HepG2 (cell line): ENCODE results near the gene SPP1. TPM values are rescaled to one million over a fixed set of nuclear protein-coding genes. Genes with fewer than 3 reads are reported as not detected.

ENCODE experiments used
- CBFB ChIP-seq: sonication (generic); formaldehyde crosslinking; IDR thresholded peaks from 2 replicates; pipeline ENCODE4 v1.4.0; 2020; ENCODE audit warnings: missing genetic modification reagents
- FOSL2 ChIP-seq: sonication (generic); formaldehyde crosslinking; IDR thresholded peaks from 2 replicates; pipeline ENCODE4 v1.4.0; 2020; ENCODE audit warnings: missing genetic modification reagents
- FOXO4 ChIP-seq: sonication (generic); formaldehyde crosslinking; conservative IDR thresholded peaks from 2 replicates; pipeline ENCODE4 v1.8.1; 2023; ENCODE audit warnings: missing genetic modification reagents
- IKZF5 ChIP-seq: IDR thresholded peaks from 2 replicates; pipeline ENCODE4 v1.6.1; 2018; ENCODE audit warnings: missing genetic modification reagents, mild to moderate bottlenecking, missing compliant biosample characterization
- KDM4B ChIP-seq: sonication (generic); formaldehyde crosslinking; IDR thresholded peaks from 2 replicates; pipeline ENCODE4 v1.4.0; 2020; ENCODE audit warnings: missing genetic modification reagents
- KDM5B ChIP-seq: sonication (generic); formaldehyde crosslinking; IDR thresholded peaks from 2 replicates; pipeline ENCODE4 v1.4.0; 2020; ENCODE audit warnings: missing genetic modification reagents, mild to moderate bottlenecking, borderline replicate concordance
- MAFF ChIP-seq: IDR thresholded peaks from 2 replicates; pipeline ENCODE4 v1.6.1; 2011; ENCODE audit warnings: low read depth, low read length, improper control_type of control experiment
- MAFK ChIP-seq, 2 experiments: IDR thresholded peaks in 1 of 2; conservative IDR thresholded peaks in 1 of 2; 2 replicates each; pipeline ENCODE4 v1.6.1; 2011; ENCODE audit warnings: improper control_type of control experiment in 2 of 2, low read length in 2 of 2
- NFKBIZ ChIP-seq: IDR thresholded peaks from 2 replicates; pipeline ENCODE4 v1.6.1; 2018; ENCODE audit warnings: missing genetic modification reagents, missing compliant biosample characterization
- PPARG ChIP-seq: conservative IDR thresholded peaks from 2 replicates; pipeline ENCODE4 v1.6.1; 2016; ENCODE audit warnings: missing biosample characterization, missing genetic modification reagents
- RXRB ChIP-seq: IDR thresholded peaks from 2 replicates; pipeline ENCODE4 v1.6.1; 2016; ENCODE audit warnings: borderline replicate concordance, missing genetic modification reagents, missing compliant biosample characterization
- SCMH1 ChIP-seq: sonication (generic); formaldehyde crosslinking; IDR thresholded peaks from 2 replicates; pipeline ENCODE4 v1.9.0; 2021; ENCODE audit warnings: missing genetic modification reagents, mild to moderate bottlenecking, borderline replicate concordance
- SIX4 ChIP-seq: sonication (generic); formaldehyde crosslinking; IDR thresholded peaks from 2 replicates; pipeline ENCODE4 v1.4.0; 2020; ENCODE audit warnings: missing genetic modification reagents
- SMARCE1 ChIP-seq: fragments of 450-650 bp; IDR thresholded peaks from 2 replicates; pipeline ENCODE4 v1.6.1; 2017; ENCODE audit warnings: borderline replicate concordance
- SNAI1 ChIP-seq: sonication (generic); formaldehyde crosslinking; IDR thresholded peaks from 2 replicates; pipeline ENCODE4 v1.5.0; 2020; ENCODE audit warnings: mild to moderate bottlenecking, missing genetic modification reagents, borderline replicate concordance
- SOX13 ChIP-seq, 3 experiments: fragments of 450-650 bp in 1 of 3; sonication (generic) in 1 of 3; formaldehyde crosslinking in 1 of 3; IDR thresholded peaks in 2 of 3; conservative IDR thresholded peaks in 1 of 3; 2 replicates each; pipeline versions ENCODE4 v1.5.0 to v1.6.1; 2016 to 2020; ENCODE audit warnings: antibody characterized with exemption in 1 of 3, mild to moderate bottlenecking in 1 of 3, missing compliant biosample characterization in 1 of 3, missing genetic modification reagents in 1 of 3, moderate library complexity in 1 of 3
- SSRP1 ChIP-seq: IDR thresholded peaks from 2 replicates; pipeline ENCODE4 v1.6.1; 2016; ENCODE audit warnings: control low read depth
- TBP ChIP-seq: sonication (generic); formaldehyde crosslinking; IDR thresholded peaks from 2 replicates; pipeline ENCODE4 v1.5.0; 2020; ENCODE audit warnings: missing genetic modification reagents
- THAP11 ChIP-seq: IDR thresholded peaks from 2 replicates; pipeline ENCODE4 v1.6.1; 2016; ENCODE audit warnings: missing biosample characterization, missing genetic modification reagents
- THAP7 ChIP-seq: sonication (generic); formaldehyde crosslinking; IDR thresholded peaks from 2 replicates; pipeline ENCODE4 v1.8.1; 2023; ENCODE audit warnings: mild to moderate bottlenecking, missing genetic modification reagents
- U2AF1 ChIP-seq: fragments of 200-400 bp; formaldehyde crosslinking; optimal IDR thresholded peaks from 2 replicates; pipeline ENCODE3; 2017; ENCODE audit warnings: mild to moderate bottlenecking, low read depth, low read length
- ZNF20 ChIP-seq: sonication (generic); formaldehyde crosslinking; IDR thresholded peaks from 2 replicates; pipeline ENCODE4 v1.4.0; 2020; ENCODE audit warnings: mild to moderate bottlenecking, moderate library complexity, missing genetic modification reagents
- ZNF382 ChIP-seq: sonication (generic); formaldehyde crosslinking; IDR thresholded peaks from 2 replicates; pipeline ENCODE4 v1.5.0; 2020; ENCODE audit warnings: missing genetic modification reagents, mild to moderate bottlenecking, borderline replicate concordance
- ZNF383 ChIP-seq: sonication (generic); formaldehyde crosslinking; IDR thresholded peaks from 2 replicates; pipeline ENCODE4 v1.4.0; 2020; ENCODE audit warnings: missing genetic modification reagents, mild to moderate bottlenecking, borderline replicate concordance
- ZNF44 ChIP-seq: sonication (generic); formaldehyde crosslinking; IDR thresholded peaks from 2 replicates; pipeline ENCODE4 v1.5.1; 2020; ENCODE audit warnings: mild to moderate bottlenecking, missing genetic modification reagents
- ZNF460 ChIP-seq: sonication (generic); formaldehyde crosslinking; IDR thresholded peaks from 2 replicates; pipeline ENCODE4 v1.5.1; 2020; ENCODE audit warnings: missing genetic modification reagents, mild to moderate bottlenecking, borderline replicate concordance
- ZNF749 ChIP-seq: sonication (generic); formaldehyde crosslinking; IDR thresholded peaks from 2 replicates; pipeline ENCODE4 v1.8.0; 2022; ENCODE audit warnings: mild to moderate bottlenecking, missing genetic modification reagents, moderate library complexity, borderline replicate concordance
- polyA plus RNA-seq, 8 experiments: library from polyadenylated mRNA; depleted of rRNA in 3 of 8; stranded (reverse) in 7 of 8; unstranded in 1 of 8; fragments of >200 nt; fragmentation: Illumina TruSeq in 4 of 8; extraction: Trizol in 4 of 8; gene quantifications; 2 replicates each; pipeline versions ENCODE4 v1.2.1 to v1.2.3, GENCODE V29; 2011 to 2016; ENCODE audit warnings: low read depth in 4 of 8, missing spikeins in 1 of 8, mixed read lengths in 1 of 8; ENCODE audit not compliant: insufficient read depth in 1 of 8
- total RNA-seq, 5 experiments: library from RNA; depleted of rRNA; stranded (reverse); fragments of >200 nt; fragmentation: Illumina TruSeq; extraction: Trizol; gene quantifications; 2 replicates each; pipeline ENCODE4 v1.2.3, GENCODE V29; 2016; ENCODE audit warnings: low read depth in 1 of 5

Gene SPP1
- total and polyA plus RNA-seq, 2 of the 13 experiments (the other 11 are each of a cell fraction or from before 2014, with no cell fraction given), result 682 to 788 TPM

- TF ChIP-seq KDM4B (peak; percentile 43; the same call in 1 of the 2 replicates), ZNF749 (CRISPR knock-in tag) (no peak), SNAI1 (no peak), THAP7 (CRISPR knock-in tag) (no peak), IKZF5 (CRISPR knock-in tag) (peak; percentile 45; the same call in 1 of the 2 replicates), MAFF (no peak), ZNF460 (no peak), ZNF20 (CRISPR knock-in tag) (no peak), U2AF1 (no peak), SOX13 (IDR thresholded peaks at IDR 0.05) (no peak), SOX13 (CRISPR knock-in tag; conservative IDR thresholded peaks at IDR 0.05 in 1 of 2, IDR thresholded peaks at IDR 0.05 in 1 of 2) (no peak), SMARCE1 (no peak), TBP (CRISPR knock-in tag) (no peak), MAFK (conservative IDR thresholded peaks at IDR 0.05 in 1 of 2, IDR thresholded peaks at IDR 0.05 in 1 of 2; ENCODE audit: low read length in 2 of 2) (no peak), NFKBIZ (CRISPR knock-in tag) (0 out of 2 replicates have a peak, but pooled peaks have one; percentile 21), ZNF383 (CRISPR knock-in tag) (no peak), RXRB (CRISPR knock-in tag) (0 out of 2 replicates have a peak, but pooled peaks have one; percentile 23), SCMH1 (no peak), PPARG (CRISPR knock-in tag) (no peak), CBFB (CRISPR knock-in tag) (no peak), THAP11 (CRISPR knock-in tag) (0 out of 2 replicates have a peak, but pooled peaks have one; percentile 15), KDM5B (CRISPR knock-in tag) (no peak; the same call in 1 of the 2 replicates), ZNF44 (CRISPR knock-in tag) (no peak), FOSL2 (peak; percentile 38), ZNF382 (CRISPR knock-in tag) (no peak), FOXO4 (CRISPR knock-in tag) (no peak), SIX4 (no peak), SSRP1 (0 out of 2 replicates have a peak, but pooled peaks have one; percentile 52)
Measured at GRCh38 chr4:87985097-87985886, 9.8 kb downstream of the SPP1 start (continued).
